ENCODE data around the gene TP63. TPM values are rescaled to one million over a fixed set of nuclear protein-coding genes. Genes with fewer than 3 reads are reported as not detected.

Gene TP63
- total and polyA plus RNA-seq, 2 experiments from 2014 or later = not detected

DNA sequence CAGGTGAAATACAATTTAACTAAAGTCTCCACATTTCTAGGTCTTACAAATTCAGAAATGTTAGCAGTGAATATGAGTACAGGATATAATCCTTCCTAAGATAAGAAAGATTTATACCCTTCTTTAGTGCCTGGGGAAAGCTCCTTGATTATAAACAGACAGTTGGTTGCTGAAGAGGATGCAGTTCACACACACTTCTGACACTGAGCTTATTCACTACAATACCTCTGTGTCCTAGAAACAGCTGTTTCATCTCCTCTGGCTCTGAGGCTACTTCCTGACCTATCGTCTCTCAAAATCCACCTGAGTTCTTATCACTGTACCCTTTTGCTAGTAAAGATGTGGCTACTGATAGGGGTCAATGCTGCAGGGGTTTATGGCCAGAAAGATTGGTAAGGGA is 57.1 kb downstream of the TP63 start:
- Histone ChIP-seq H2AFZ (no peak overlapping the region; the same call in 1 of the 2 replicates), H3K27ac (ENCODE audit: low read depth) (no peak overlapping the region), H3K4me3 (no peak overlapping the region), H3K36me3 (ENCODE audit: insufficient read depth) (no peaks in the 10 kb centered on the region), H3K79me2 (replicated peaks; ENCODE audit: insufficient read depth) (no peaks in the 10 kb centered on the region), H4K20me1 (replicated peaks; ENCODE audit: insufficient read depth) (no peaks in the 10 kb centered on the region), H3K27me3 (ENCODE audit: insufficient read depth) (no peaks in the 10 kb centered on the region), H3F3A (replicated peaks; ENCODE audit: low read depth) (no peaks in the 10 kb centered on the region), H3K9me2 (ENCODE audit: insufficient read depth) (no peaks in the 10 kb centered on the region), H3K4me2 (no peak overlapping the region), H3K4me1 (ENCODE audit: insufficient read depth) (no peaks in the 10 kb centered on the region)
- H3K9me3 Mint-ChIP-seq = no peaks in the 10 kb centered on the region
- no peak for DNase-seq (ENCODE audit: low spot score)
- no peaks in the 10 kb centered on the region for H3K4me1 Mint-ChIP-seq
- no peak for ATAC-seq
- H3K27me3 Mint-ChIP-seq (ENCODE audit: insufficient read depth, low read depth, poor library complexity) = no peaks in the 10 kb centered on the region
- no peak overlapping the region for H3K27ac Mint-ChIP-seq
- no peaks in the 10 kb centered on the region for H3K36me3 Mint-ChIP-seq (ENCODE audit: low read depth)
- H3K4me3 Mint-ChIP-seq = no peak overlapping the region
- TF ChIP-seq POLR2AphosphoS5 (IDR thresholded peaks at IDR 0.05; ENCODE audit: low read depth) (no peak), EZH2phosphoT487 (IDR thresholded peaks at IDR 0.05; ENCODE audit: unreplicated experiment) (no peak), EZH2 (IDR thresholded peaks at IDR 0.05; ENCODE audit: low read depth, unreplicated experiment) (no peak), ZNF114 (CRISPR knock-in tag; IDR thresholded peaks at IDR 0.05) (no peak), ZNF331 (CRISPR knock-in tag; IDR thresholded peaks at IDR 0.05; ENCODE audit: low read depth) (no peak), ZNF462 (CRISPR knock-in tag; IDR thresholded peaks at IDR 0.05) (no peak), REST (IDR thresholded peaks at IDR 0.05; ENCODE audit: unreplicated experiment) (no peak), STAT1 (IDR thresholded peaks at IDR 0.05; ENCODE audit: unreplicated experiment) (no peak), JUNB (IDR thresholded peaks at IDR 0.05; ENCODE audit: unreplicated experiment) (no peak), NANOG (IDR thresholded peaks at IDR 0.05; ENCODE audit: borderline replicate concordance) (no peak), CREB1 (CRISPR knock-in tag; IDR thresholded peaks at IDR 0.05; ENCODE audit: low read depth) (no peak), CTCF (conservative IDR thresholded peaks at IDR 0.05; ENCODE audit: low read depth in 2 of 2) (no peak)
- TF ChIP-seq, protein P1, sequence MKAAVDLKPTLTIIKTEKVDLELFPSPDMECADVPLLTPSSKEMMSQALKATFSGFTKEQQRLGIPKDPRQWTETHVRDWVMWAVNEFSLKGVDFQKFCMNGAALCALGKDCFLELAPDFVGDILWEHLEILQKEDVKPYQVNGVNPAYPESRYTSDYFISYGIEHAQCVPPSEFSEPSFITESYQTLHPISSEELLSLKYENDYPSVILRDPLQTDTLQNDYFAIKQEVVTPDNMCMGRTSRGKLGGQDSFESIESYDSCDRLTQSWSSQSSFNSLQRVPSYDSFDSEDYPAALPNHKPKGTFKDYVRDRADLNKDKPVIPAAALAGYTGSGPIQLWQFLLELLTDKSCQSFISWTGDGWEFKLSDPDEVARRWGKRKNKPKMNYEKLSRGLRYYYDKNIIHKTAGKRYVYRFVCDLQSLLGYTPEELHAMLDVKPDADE (IDR thresholded peaks at IDR 0.05) = no peak

Data from GM23338 (cell line).